ENCODE measurements around the gene NUDT3.

The NUDT3 gene

GRCh38 chr6:34425498-34426410 is 33.3 kb upstream of the NUDT3 start, which contains the start of gene RPS10:
Gene RPS10 (minus strand): TSS chr6:34426069. CDS start chr6:34425221, 848 bp downstream.
- H3K27ac ChIP-seq = peak within 1 kb of the TSS; percentile 85

GRCh38 chr6:34425132-34425497 is 32.6 kb upstream of the NUDT3 start:
- TF ChIP-seq CTCF (conservative IDR thresholded peaks at IDR 0.05) = no peak
- no peak for TF ChIP-seq ZFX (IDR thresholded peaks at IDR 0.05)
- peak overlapping the region; percentile 85 for H3K27ac ChIP-seq

More at GRCh38 chr6:34425498-34426410, 33.3 kb upstream of the NUDT3 start, which contains the start of gene RPS10:
- TF ChIP-seq ZFX (IDR thresholded peaks at IDR 0.05) (no peak), CTCF (conservative IDR thresholded peaks at IDR 0.05) (no peak)

GRCh38 chr6:34424200-34425131 is 32.0 kb upstream of the NUDT3 start:
- H3K27ac ChIP-seq = peak overlapping the region; percentile 85
- TF ChIP-seq ZFX (IDR thresholded peaks at IDR 0.05) (no peak), CTCF (conservative IDR thresholded peaks at IDR 0.05) (no peak)

- no peak overlapping the region for H3K27ac ChIP-seq
- TF ChIP-seq CTCF (conservative IDR thresholded peaks at IDR 0.05) = no peak
- no peak for TF ChIP-seq ZFX (IDR thresholded peaks at IDR 0.05)
These were observed 30.8 kb upstream of the NUDT3 start for GRCh38 chr6:34423254-34423653.

GRCh38 chr6:34418367-34418766 is 25.9 kb upstream of the NUDT3 start:
- no peak overlapping the region for H3K27ac ChIP-seq
- TF ChIP-seq ZFX (IDR thresholded peaks at IDR 0.05) (no peak), CTCF (conservative IDR thresholded peaks at IDR 0.05) (no peak)

- H3K27ac ChIP-seq = peak overlapping the region; percentile 28; the same call in 1 of the 2 replicates
- TF ChIP-seq CTCF (conservative IDR thresholded peaks at IDR 0.05) (no peak), ZFX (IDR thresholded peaks at IDR 0.05) (no peak)
These were observed 24.5 kb upstream of the NUDT3 start for GRCh38 chr6:34416877-34417371.
